Right lobe of liver (tissue), 4 donors: ENCODE data around the gene HSD17B12.

ENCODE experiments used
- POLR2A ChIP-seq: fragments of 450-650 bp; IDR thresholded peaks from one replicate; pipeline ENCODE4 v1.6.1; 2017; ENCODE audit warnings: antibody characterized with exemption, mild to moderate bottlenecking
- TF ChIP-seq, protein P1 (sequence below), 4 donors: fragments of 200-600 bp in 3 of 4; fragments of 450-650 bp in 1 of 4; IDR thresholded peaks; one replicate each; pipeline versions ENCODE4 v1.5.1 to v1.8.0; 2016 to 2022; ENCODE audit warnings: antibody characterized with exemption in 4 of 4, mild to moderate bottlenecking in 2 of 4
- donor health status: DM: no; HTN: no; CAD: no.
- donor health status: DM: no; HTN: no; CAD: no.
- donor health status: DM: no; HTN: yes; CAD: no.

- TF ChIP-seq, protein P1, sequence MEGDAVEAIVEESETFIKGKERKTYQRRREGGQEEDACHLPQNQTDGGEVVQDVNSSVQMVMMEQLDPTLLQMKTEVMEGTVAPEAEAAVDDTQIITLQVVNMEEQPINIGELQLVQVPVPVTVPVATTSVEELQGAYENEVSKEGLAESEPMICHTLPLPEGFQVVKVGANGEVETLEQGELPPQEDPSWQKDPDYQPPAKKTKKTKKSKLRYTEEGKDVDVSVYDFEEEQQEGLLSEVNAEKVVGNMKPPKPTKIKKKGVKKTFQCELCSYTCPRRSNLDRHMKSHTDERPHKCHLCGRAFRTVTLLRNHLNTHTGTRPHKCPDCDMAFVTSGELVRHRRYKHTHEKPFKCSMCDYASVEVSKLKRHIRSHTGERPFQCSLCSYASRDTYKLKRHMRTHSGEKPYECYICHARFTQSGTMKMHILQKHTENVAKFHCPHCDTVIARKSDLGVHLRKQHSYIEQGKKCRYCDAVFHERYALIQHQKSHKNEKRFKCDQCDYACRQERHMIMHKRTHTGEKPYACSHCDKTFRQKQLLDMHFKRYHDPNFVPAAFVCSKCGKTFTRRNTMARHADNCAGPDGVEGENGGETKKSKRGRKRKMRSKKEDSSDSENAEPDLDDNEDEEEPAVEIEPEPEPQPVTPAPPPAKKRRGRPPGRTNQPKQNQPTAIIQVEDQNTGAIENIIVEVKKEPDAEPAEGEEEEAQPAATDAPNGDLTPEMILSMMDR (IDR thresholded peaks at IDR 0.05), result no peak
- no peak for TF ChIP-seq POLR2A
Measured at GRCh38 chr11:43691806-43692205, 11.3 kb downstream of the HSD17B12 start.
